Endothelial cell of umbilical vein (primary cell): Measurements from ENCODE around the gene GLCE. TPM values are rescaled to one million over a fixed set of nuclear protein-coding genes. Genes with fewer than 3 reads are reported as not detected.

Experiments used
- BruUV-seq: library from RNA; stranded (reverse); fragments of 400-500 nt; replicated peaks from 2 replicates; lab custom pipeline; 2021; lab: Mats Ljungman, UMichigan
- CTCF ChIA-PET: fragments of 300-600, 350-600 bp; sonication (Branson Sonifier 250); formaldehyde crosslinking; loops from one replicate; lab custom pipeline; 2021; ENCODE audit warnings: antibody characterized with exemption, inconsistent platforms; lab: Charles Lee
- POLR2A ChIA-PET: fragments of 300-600, 350-600 bp; sonication (Branson Sonifier 250); formaldehyde crosslinking; loops from one replicate; lab custom pipeline; 2021; ENCODE audit warnings: antibody characterized with exemption, inconsistent platforms; lab: Charles Lee
- DNase-seq: peaks from one replicate; pipeline ENCODE4 v3.0.0-alpha.2; 2011; ENCODE audit warnings: low read depth, low spot score
- FAIRE-seq: peaks from 2 replicates; lab custom pipeline; 2011; peaks lifted over from hg19 to GRCh38; lab: Jason Lieb, UNC
- H2AFZ ChIP-seq: 2 replicates; pipeline ENCODE4 v1.6.0; 2012; ENCODE audit warnings: low read depth, low read length, control low read depth, inconsistent platforms
- H3K27ac ChIP-seq: 2 replicates; pipeline ENCODE4 v1.5.1; 2011; ENCODE audit warnings: low read depth, mild to moderate bottlenecking, control low read depth, low read length, moderate library complexity; ENCODE audit not compliant: insufficient read depth
- H3K27me3 ChIP-seq, 2 experiments: 2 replicates each; pipeline versions ENCODE4 v1.6.0 to v1.6.1; 2011; ENCODE audit warnings: low read length in 2 of 2, mixed read lengths in 1 of 2; ENCODE audit not compliant: control insufficient read depth in 2 of 2, insufficient read depth in 2 of 2
- H3K36me3 ChIP-seq, 2 experiments: 2 replicates in 1 of 2; 3 replicates in 1 of 2; pipeline ENCODE4 v1.5.1; 2011; ENCODE audit warnings: low read length in 2 of 2, mild to moderate bottlenecking in 1 of 2, moderate library complexity in 1 of 2; ENCODE audit not compliant: control insufficient read depth in 2 of 2, insufficient read depth in 2 of 2; ENCODE audit errors: extremely low read depth in 1 of 2
- H3K4me1 ChIP-seq: 3 replicates; pipeline ENCODE4 v1.5.1; 2011; ENCODE audit warnings: mild to moderate bottlenecking, low read length; ENCODE audit not compliant: control insufficient read depth, insufficient read depth; ENCODE audit errors: extremely low read depth
- H3K4me2 ChIP-seq: 2 replicates; pipeline ENCODE4 v1.6.1; 2011; ENCODE audit warnings: low read length, control low read depth, mixed read lengths; ENCODE audit not compliant: insufficient read depth
- H3K4me3 ChIP-seq, 3 experiments: fragments of 200-600 bp in 1 of 3; sonication (generic), shearing (Covaris generic) in 1 of 3; replicated peaks in 1 of 3; 2 replicates each; pipeline ENCODE4 v1.5.1; 2011 to 2016; ENCODE audit warnings: control low read depth in 3 of 3, low read length in 3 of 3, mild to moderate bottlenecking in 2 of 3, inconsistent platforms in 1 of 3, low read depth in 1 of 3, moderate library complexity in 1 of 3; ENCODE audit not compliant: insufficient read depth in 1 of 3
- H3K79me2 ChIP-seq: 2 replicates; pipeline ENCODE4 v1.6.0; 2012; ENCODE audit warnings: low read length, inconsistent platforms; ENCODE audit not compliant: control insufficient read depth, insufficient read depth
- H3K9ac ChIP-seq: replicated peaks from 2 replicates; pipeline ENCODE3; 2011; ENCODE audit warnings: low read length, control low read depth; ENCODE audit not compliant: insufficient read depth; ENCODE audit errors: extremely low read depth
- H3K9me1 ChIP-seq: replicated peaks from 3 replicates; pipeline ENCODE4 v1.6.0; 2011; ENCODE audit warnings: mild to moderate bottlenecking, low read length; ENCODE audit not compliant: control insufficient read depth, insufficient read depth; ENCODE audit errors: extremely low read depth
- H3K9me3 ChIP-seq: replicated peaks from 2 replicates; pipeline ENCODE4 v1.5.1; 2012; ENCODE audit warnings: low read length, inconsistent platforms; ENCODE audit not compliant: control insufficient read depth, insufficient read depth
- H4K20me1 ChIP-seq: replicated peaks from 2 replicates; pipeline ENCODE3; 2011; ENCODE audit warnings: mild to moderate bottlenecking, low read length; ENCODE audit not compliant: control insufficient read depth, insufficient read depth; ENCODE audit errors: extremely low read depth
- EZH2 ChIP-seq: IDR thresholded peaks from 2 replicates; pipeline ENCODE4 v1.6.1; 2012; ENCODE audit warnings: borderline replicate concordance, low read depth, mild to moderate bottlenecking, moderate library complexity, low read length, inconsistent platforms; ENCODE audit not compliant: severe bottlenecking
- FOS ChIP-seq: IDR thresholded peaks from 2 replicates; pipeline ENCODE4 v1.6.1; 2011; ENCODE audit warnings: mild to moderate bottlenecking, low read length, moderate library complexity, borderline replicate concordance; ENCODE audit not compliant: insufficient read depth
- GATA2 ChIP-seq: IDR thresholded peaks from 2 replicates; pipeline ENCODE4 v1.7.0; 2011; ENCODE audit warnings: low read depth, mild to moderate bottlenecking, moderate library complexity, mixed read lengths, low read length; ENCODE audit not compliant: insufficient read length, insufficient read depth
- JUN ChIP-seq: IDR thresholded peaks from 2 replicates; pipeline ENCODE4 v1.6.1; 2011; ENCODE audit warnings: borderline replicate concordance, low read depth; ENCODE audit not compliant: insufficient read length, insufficient read depth
- MYC ChIP-seq: IDR thresholded peaks from one replicate; pipeline ENCODE4 v1.6.1; 2011; ENCODE audit warnings: mild to moderate bottlenecking, low read depth, low read length
- POLR2A ChIP-seq: IDR thresholded peaks from 2 replicates; pipeline ENCODE4 v1.6.1; 2012; ENCODE audit warnings: low read depth, mild to moderate bottlenecking, control low read depth, low read length
- POLR2AphosphoS5 ChIP-seq: IDR thresholded peaks from 2 replicates; pipeline ENCODE4 v1.6.1; 2012; ENCODE audit warnings: low read depth, mild to moderate bottlenecking, control low read depth, low read length, moderate library complexity; ENCODE audit not compliant: insufficient read depth
- dilution Hi-C: fragments of 300-500 bp; cut with MboI; formaldehyde crosslinking; loops from one replicate; pipeline ENCODE4 v1.15.0; 2019; ENCODE audit warnings: low sequenced_read_pairs; ENCODE audit not compliant: extremely low pct_ligation_motif_present
- intact Hi-C: fragments of 100-400 bp; cut with micrococcal nuclease; formaldehyde crosslinking; loops from one replicate; pipeline ENCODE4 v1.10.0; 2022
- polyA plus RNA-seq, 4 experiments: library from polyadenylated mRNA; depleted of rRNA in 3 of 4; stranded (reverse) in 3 of 4; unstranded in 1 of 4; fragments of >200 nt; gene quantifications; 2 replicates each; pipeline versions ENCODE4 v1.2.1 to v1.2.3, GENCODE V29; 2011 to 2012; ENCODE audit warnings: missing spikeins in 1 of 4
- total RNA-seq: library from RNA; stranded (reverse); gene quantifications from 2 replicates; pipeline ENCODE4 v1.2.3, GENCODE V29; 2021
- TF ChIP-seq, protein P1 (sequence below), 2 donors: IDR thresholded peaks; 1 replicate in 1 of 2; 2 replicates in 1 of 2; pipeline ENCODE4 v1.5.1; 2011; ENCODE audit warnings: low read length in 2 of 2, mild to moderate bottlenecking in 2 of 2, moderate library complexity in 2 of 2, control low read depth in 1 of 2, inconsistent platforms in 1 of 2, low read depth in 1 of 2; ENCODE audit not compliant: insufficient read depth in 1 of 2; ENCODE audit errors: extremely low read depth in 1 of 2
- TF ChIP-seq, protein P2 (sequence below): IDR thresholded peaks from 2 replicates; pipeline ENCODE4 v1.6.1; 2011; ENCODE audit not compliant: insufficient read depth, insufficient read length

GLCE gene
- total and polyA plus RNA-seq, 2 donors (not counting 3 experiments of a cell fraction or from before 2014, with no cell fraction given), result 48.1 to 86.6 TPM

DNA sequence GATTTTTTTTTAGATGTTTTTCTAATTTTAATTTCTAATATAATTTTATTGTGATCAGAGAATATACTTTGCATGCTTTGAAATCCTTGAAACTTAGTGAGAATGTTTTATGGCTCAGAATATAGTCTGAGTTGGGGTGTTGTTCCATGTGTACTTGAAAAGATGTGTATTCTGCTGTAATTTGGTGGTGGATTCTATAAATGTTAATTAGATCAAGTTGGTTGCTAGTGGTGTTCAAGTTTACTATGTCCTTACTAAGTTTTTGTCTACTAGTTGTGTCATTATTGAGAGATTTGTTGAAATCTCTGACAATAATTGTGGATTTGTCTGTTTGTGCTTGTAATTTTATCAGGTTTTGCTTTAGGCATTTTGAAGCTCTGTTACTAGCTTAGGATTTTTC is 29.7 kb downstream of the GLCE start:
- dilution Hi-C loops, result no loop called here

More for the DNA sequence above, 29.7 kb downstream of the GLCE start:
- Histone ChIP-seq H4K20me1 (peaks cover 2% of the 10 kb centered on the region), H3K79me2 (peaks cover 84% of the 10 kb centered on the region), H3K4me2 (no peak overlapping the region), H2AFZ (no peak overlapping the region), H3K36me3 (no peaks in the 10 kb centered on the region), H3K4me3 (no peak overlapping the region), H3K27ac (no peak overlapping the region), H3K27me3 (no peaks in the 10 kb centered on the region), H3K4me1 (peaks cover 24% of the 10 kb centered on the region), H3K9ac (no peak overlapping the region), H3K9me3 (no peaks in the 10 kb centered on the region), H3K9me1 (no peaks in the 10 kb centered on the region)
- POLR2A ChIA-PET, result no interaction called here
- BruUV-seq, result no TSS peak
- intact Hi-C loops, result no loop called here
- FAIRE-seq (no peak), DNase-seq (no peak)
- TF ChIP-seq POLR2AphosphoS5, result no peak
- no peak for TF ChIP-seq EZH2
- TF ChIP-seq, protein P1, sequence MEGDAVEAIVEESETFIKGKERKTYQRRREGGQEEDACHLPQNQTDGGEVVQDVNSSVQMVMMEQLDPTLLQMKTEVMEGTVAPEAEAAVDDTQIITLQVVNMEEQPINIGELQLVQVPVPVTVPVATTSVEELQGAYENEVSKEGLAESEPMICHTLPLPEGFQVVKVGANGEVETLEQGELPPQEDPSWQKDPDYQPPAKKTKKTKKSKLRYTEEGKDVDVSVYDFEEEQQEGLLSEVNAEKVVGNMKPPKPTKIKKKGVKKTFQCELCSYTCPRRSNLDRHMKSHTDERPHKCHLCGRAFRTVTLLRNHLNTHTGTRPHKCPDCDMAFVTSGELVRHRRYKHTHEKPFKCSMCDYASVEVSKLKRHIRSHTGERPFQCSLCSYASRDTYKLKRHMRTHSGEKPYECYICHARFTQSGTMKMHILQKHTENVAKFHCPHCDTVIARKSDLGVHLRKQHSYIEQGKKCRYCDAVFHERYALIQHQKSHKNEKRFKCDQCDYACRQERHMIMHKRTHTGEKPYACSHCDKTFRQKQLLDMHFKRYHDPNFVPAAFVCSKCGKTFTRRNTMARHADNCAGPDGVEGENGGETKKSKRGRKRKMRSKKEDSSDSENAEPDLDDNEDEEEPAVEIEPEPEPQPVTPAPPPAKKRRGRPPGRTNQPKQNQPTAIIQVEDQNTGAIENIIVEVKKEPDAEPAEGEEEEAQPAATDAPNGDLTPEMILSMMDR (IDR thresholded peaks at IDR 0.05; ENCODE audit: extremely low read depth in 1 of 2, insufficient read depth in 1 of 2, low read depth in 1 of 2, low read length in 2 of 2), result no peak
- TF ChIP-seq POLR2A, result no peak
- no peak for TF ChIP-seq JUN
- TF ChIP-seq, protein P2, sequence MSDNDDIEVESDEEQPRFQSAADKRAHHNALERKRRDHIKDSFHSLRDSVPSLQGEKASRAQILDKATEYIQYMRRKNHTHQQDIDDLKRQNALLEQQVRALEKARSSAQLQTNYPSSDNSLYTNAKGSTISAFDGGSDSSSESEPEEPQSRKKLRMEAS, result no peak
- no peak for TF ChIP-seq GATA2
- no peak for TF ChIP-seq FOS
- no peak for TF ChIP-seq MYC
- CTCF ChIA-PET, result no interaction called here
